SK-N-SH treated with all-trans-retinoic acid at 6 μM for 48 hours (cell line): ENCODE results near the gene TUBA4A.

Source experiments
- BACH2 ChIP-seq: fragments of 250-450 bp; sonication (Bioruptor Pico); IDR thresholded peaks from 2 replicates; pipeline ENCODE4 v1.9.0; 2021; ENCODE audit warnings: mild to moderate bottlenecking, borderline replicate concordance
- ESRRG ChIP-seq: fragments of 250-450 bp; sonication (Bioruptor Pico); IDR thresholded peaks from 2 replicates; pipeline ENCODE4 v1.6.1; 2021; ENCODE audit warnings: mild to moderate bottlenecking
- GLIS3 ChIP-seq: fragments of 250-450 bp; sonication (Bioruptor Pico); IDR thresholded peaks from 2 replicates; pipeline ENCODE4 v1.5.0; 2020; ENCODE audit warnings: mild to moderate bottlenecking, moderate library complexity
- OSR1 ChIP-seq: fragments of 250-450 bp; sonication (Bioruptor Pico); IDR thresholded peaks from 2 replicates; pipeline ENCODE4 v1.8.0; 2022; ENCODE audit warnings: moderate library complexity, mild to moderate bottlenecking, inconsistent platforms
- SNAI2 ChIP-seq: fragments of 250-450 bp; sonication (Bioruptor Pico); IDR thresholded peaks from 2 replicates; pipeline ENCODE4 v1.5.0; 2020; ENCODE audit warnings: mild to moderate bottlenecking, moderate library complexity
- TCF4 ChIP-seq: fragments of 250-450 bp; sonication (Bioruptor Pico); IDR thresholded peaks from 2 replicates; pipeline ENCODE4 v1.8.0; 2021; ENCODE audit warnings: mild to moderate bottlenecking, moderate library complexity, borderline replicate concordance
- ZC3H10 ChIP-seq: fragments of 250-450 bp; sonication (Bioruptor Pico); IDR thresholded peaks from 2 replicates; pipeline ENCODE4 v1.5.1; 2021; ENCODE audit warnings: mild to moderate bottlenecking, moderate library complexity
- ZFP3 ChIP-seq: fragments of 250-450 bp; sonication (Bioruptor Pico); IDR thresholded peaks from 2 replicates; pipeline ENCODE4 v1.5.0; 2020; ENCODE audit warnings: mild to moderate bottlenecking, moderate library complexity
- ZFP30 ChIP-seq: fragments of 450-650 bp; formaldehyde crosslinking; IDR thresholded peaks from 2 replicates; pipeline ENCODE4 v1.5.0; 2022; ENCODE audit warnings: mild to moderate bottlenecking, moderate library complexity
- ZNF8 ChIP-seq: fragments of 450-650 bp; formaldehyde crosslinking; IDR thresholded peaks from 2 replicates; pipeline ENCODE4 v1.5.0; 2020; ENCODE audit warnings: mild to moderate bottlenecking, moderate library complexity
- TF ChIP-seq, protein P1 (sequence below): fragments of 250-450 bp; sonication (Bioruptor Pico); IDR thresholded peaks from 2 replicates; pipeline ENCODE4 v1.8.0; 2020; ENCODE audit warnings: mild to moderate bottlenecking, moderate library complexity, borderline replicate concordance
- TF ChIP-seq, protein P2 (sequence below): fragments of 250-450 bp; sonication (Bioruptor Pico); IDR thresholded peaks from 2 replicates; pipeline ENCODE4 v1.5.0; 2020; ENCODE audit warnings: mild to moderate bottlenecking, moderate library complexity
- TF ChIP-seq, protein P3 (sequence below): fragments of 250-450 bp; sonication (Bioruptor Pico); IDR thresholded peaks from 2 replicates; pipeline ENCODE4 v1.5.1; 2021; ENCODE audit warnings: mild to moderate bottlenecking, moderate library complexity
- TF ChIP-seq, protein P4 (sequence below): fragments of 250-450 bp; sonication (Bioruptor Pico); IDR thresholded peaks from 2 replicates; pipeline ENCODE4 v1.5.1; 2020; ENCODE audit warnings: low read depth, mild to moderate bottlenecking, moderate library complexity

DNA sequence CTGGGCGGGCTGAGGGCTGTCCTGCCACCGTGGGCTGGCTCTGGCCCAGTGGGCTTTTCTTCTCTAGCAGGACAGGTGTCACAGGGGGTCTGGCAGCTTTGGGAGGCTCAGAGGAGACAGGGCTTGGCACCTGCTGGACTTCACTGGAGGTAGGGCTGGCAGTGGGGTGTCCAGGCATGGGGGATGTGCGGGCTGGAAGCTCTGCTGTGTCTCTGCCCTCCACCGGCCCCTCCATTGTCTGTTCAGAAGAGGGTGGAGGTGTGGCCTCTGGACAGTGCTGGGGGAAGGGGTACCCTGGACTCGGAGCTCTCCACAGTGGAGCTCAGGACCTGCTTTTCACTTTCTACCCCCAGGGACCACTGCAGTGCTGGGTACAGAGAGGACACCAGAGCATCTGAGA is 46.3 kb upstream of the TUBA4A start:
- TF ChIP-seq SNAI2 (CRISPR knock-in tag): no peak
- TF ChIP-seq, protein P1, sequence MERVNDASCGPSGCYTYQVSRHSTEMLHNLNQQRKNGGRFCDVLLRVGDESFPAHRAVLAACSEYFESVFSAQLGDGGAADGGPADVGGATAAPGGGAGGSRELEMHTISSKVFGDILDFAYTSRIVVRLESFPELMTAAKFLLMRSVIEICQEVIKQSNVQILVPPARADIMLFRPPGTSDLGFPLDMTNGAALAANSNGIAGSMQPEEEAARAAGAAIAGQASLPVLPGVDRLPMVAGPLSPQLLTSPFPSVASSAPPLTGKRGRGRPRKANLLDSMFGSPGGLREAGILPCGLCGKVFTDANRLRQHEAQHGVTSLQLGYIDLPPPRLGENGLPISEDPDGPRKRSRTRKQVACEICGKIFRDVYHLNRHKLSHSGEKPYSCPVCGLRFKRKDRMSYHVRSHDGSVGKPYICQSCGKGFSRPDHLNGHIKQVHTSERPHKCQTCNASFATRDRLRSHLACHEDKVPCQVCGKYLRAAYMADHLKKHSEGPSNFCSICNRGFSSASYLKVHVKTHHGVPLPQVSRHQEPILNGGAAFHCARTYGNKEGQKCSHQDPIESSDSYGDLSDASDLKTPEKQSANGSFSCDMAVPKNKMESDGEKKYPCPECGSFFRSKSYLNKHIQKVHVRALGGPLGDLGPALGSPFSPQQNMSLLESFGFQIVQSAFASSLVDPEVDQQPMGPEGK (CRISPR knock-in tag): no peak
- TF ChIP-seq, protein P2, sequence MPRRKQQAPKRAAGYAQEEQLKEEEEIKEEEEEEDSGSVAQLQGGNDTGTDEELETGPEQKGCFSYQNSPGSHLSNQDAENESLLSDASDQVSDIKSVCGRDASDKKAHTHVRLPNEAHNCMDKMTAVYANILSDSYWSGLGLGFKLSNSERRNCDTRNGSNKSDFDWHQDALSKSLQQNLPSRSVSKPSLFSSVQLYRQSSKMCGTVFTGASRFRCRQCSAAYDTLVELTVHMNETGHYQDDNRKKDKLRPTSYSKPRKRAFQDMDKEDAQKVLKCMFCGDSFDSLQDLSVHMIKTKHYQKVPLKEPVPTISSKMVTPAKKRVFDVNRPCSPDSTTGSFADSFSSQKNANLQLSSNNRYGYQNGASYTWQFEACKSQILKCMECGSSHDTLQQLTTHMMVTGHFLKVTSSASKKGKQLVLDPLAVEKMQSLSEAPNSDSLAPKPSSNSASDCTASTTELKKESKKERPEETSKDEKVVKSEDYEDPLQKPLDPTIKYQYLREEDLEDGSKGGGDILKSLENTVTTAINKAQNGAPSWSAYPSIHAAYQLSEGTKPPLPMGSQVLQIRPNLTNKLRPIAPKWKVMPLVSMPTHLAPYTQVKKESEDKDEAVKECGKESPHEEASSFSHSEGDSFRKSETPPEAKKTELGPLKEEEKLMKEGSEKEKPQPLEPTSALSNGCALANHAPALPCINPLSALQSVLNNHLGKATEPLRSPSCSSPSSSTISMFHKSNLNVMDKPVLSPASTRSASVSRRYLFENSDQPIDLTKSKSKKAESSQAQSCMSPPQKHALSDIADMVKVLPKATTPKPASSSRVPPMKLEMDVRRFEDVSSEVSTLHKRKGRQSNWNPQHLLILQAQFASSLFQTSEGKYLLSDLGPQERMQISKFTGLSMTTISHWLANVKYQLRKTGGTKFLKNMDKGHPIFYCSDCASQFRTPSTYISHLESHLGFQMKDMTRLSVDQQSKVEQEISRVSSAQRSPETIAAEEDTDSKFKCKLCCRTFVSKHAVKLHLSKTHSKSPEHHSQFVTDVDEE (CRISPR knock-in tag): no peak
- no peak for TF ChIP-seq ZFP30
- no peak for TF ChIP-seq ZFP3 (CRISPR knock-in tag)
- no peak for TF ChIP-seq GLIS3 (CRISPR knock-in tag)
- TF ChIP-seq, protein P3, sequence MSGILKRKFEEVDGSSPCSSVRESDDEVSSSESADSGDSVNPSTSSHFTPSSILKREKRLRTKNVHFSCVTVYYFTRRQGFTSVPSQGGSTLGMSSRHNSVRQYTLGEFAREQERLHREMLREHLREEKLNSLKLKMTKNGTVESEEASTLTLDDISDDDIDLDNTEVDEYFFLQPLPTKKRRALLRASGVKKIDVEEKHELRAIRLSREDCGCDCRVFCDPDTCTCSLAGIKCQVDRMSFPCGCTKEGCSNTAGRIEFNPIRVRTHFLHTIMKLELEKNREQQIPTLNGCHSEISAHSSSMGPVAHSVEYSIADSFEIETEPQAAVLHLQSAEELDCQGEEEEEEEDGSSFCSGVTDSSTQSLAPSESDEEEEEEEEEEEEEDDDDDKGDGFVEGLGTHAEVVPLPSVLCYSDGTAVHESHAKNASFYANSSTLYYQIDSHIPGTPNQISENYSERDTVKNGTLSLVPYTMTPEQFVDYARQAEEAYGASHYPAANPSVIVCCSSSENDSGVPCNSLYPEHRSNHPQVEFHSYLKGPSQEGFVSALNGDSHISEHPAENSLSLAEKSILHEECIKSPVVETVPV (CRISPR knock-in tag): no peak
- TF ChIP-seq ZNF8 (CRISPR knock-in tag): no peak
- no peak for TF ChIP-seq ESRRG (CRISPR knock-in tag)
- TF ChIP-seq OSR1: no peak
- TF ChIP-seq TCF4: no peak
- no peak for TF ChIP-seq ZC3H10
- TF ChIP-seq, protein P4, sequence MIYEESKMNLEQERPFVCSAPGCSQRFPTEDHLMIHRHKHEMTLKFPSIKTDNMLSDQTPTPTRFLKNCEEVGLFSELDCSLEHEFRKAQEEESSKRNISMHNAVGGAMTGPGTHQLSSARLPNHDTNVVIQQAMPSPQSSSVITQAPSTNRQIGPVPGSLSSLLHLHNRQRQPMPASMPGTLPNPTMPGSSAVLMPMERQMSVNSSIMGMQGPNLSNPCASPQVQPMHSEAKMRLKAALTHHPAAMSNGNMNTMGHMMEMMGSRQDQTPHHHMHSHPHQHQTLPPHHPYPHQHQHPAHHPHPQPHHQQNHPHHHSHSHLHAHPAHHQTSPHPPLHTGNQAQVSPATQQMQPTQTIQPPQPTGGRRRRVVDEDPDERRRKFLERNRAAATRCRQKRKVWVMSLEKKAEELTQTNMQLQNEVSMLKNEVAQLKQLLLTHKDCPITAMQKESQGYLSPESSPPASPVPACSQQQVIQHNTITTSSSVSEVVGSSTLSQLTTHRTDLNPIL: no peak
- no peak for TF ChIP-seq BACH2
